ENCODE measurements around the gene PPP6C. TPM values are rescaled to one million over a fixed set of nuclear protein-coding genes. Genes with fewer than 3 reads are reported as not detected.
"Not testable (repeated sequence)": the region's sequence is repeated elsewhere in the genome, so short reads cannot be mapped to it uniquely, and the experiment has no call there.

The PPP6C gene
- total and polyA plus RNA-seq, 2 donors: 19.9 to 20.8 TPM

DNA sequence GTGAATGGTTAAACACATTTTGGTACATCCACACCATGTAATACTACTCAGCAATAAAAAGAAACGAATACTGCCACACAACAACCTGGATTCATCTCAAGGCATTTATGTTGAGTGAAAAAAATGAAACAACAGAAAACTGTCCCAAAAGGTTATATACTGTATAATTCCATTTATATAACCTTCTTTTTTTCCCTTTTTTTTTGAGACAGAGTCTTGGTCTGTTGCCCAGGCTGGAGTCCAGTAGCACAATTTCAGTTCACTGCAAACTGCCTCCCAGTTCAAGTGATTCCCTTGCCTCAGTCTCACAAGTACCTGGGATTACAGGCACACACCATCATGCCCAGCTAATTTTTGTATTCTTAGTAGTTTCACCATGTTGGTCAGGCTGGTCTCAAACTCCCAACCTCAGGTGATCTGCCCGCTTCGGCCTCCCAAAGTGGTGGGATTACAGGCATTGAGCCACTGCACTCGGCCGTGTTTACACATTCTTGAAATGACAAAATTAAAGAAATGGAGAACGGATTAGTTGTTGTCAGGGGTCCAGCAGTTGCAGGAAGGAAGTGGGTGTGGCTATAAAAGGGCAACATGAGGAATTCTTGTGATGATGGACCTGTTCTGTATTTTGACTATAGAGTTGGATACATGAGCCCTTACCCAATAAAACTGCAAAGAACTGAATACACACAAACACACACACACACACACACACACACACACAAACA, 17.4 kb downstream of the PPP6C start:
- no peaks in the 10 kb centered on the region for H3K4me1 ChIP-seq (ENCODE audit: insufficient read depth)
- H3K27ac ChIP-seq (ENCODE audit: low read depth): no peak overlapping the region

DNA sequence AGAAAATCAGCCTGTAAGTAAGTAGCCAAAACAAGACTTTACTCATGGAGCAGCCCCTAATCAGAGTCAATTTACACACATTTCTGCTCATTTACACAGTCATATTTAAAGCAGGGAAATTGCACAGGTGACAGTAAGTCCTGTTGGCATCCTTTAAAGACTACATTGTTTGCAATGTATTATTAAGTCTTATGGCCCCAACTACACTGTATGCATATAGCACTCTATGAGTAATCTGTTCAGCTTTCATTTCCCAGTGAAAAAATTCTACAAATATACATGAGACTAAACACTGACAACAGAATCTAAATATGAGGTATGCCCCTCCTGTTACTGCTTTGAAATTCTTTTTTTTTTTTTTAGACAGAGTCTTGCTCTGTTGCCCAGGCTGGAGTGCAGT, 19.7 kb downstream of the PPP6C start:
- Histone ChIP-seq H3K4me3 (ENCODE audit: low read depth, low read length) (no peak overlapping the region), H3K36me3 (ENCODE audit: insufficient read depth) (peaks cover 2% of the 10 kb centered on the region), H3K4me1 (ENCODE audit: insufficient read depth) (no peaks in the 10 kb centered on the region), H3K27ac (ENCODE audit: low read depth) (no peak overlapping the region)
- no peak for DNase-seq (ENCODE audit: extremely low spot score)

More for the DNA sequence above, 17.4 kb downstream of the PPP6C start:
- WGBS: 32% methylated on average over 6 of the region's 6 CpGs
- no peak for DNase-seq (ENCODE audit: extremely low spot score)
- Histone ChIP-seq H3K36me3 (ENCODE audit: insufficient read depth) (peaks cover 2% of the 10 kb centered on the region), H3K4me3 (ENCODE audit: low read depth, low read length) (no peak overlapping the region)

DNA sequence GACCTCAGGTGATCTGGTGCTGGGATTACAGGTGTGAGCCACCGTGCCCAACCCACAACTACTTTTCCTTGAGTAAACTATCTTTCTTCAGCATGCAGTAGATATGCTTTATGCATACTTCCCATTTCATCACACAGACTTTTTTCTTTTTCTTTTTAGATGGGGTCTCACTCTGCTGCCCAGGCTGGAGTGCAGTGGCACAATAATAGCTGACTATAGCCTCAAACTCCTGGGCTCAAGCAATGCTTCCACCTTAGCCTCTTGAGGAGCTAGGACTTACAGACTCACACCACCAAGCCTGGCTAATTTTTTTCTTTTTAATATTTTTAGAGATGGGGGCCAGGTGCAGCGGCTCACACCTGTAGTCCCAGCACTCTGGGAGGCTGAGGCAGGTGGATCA, 22.8 kb downstream of the PPP6C start:
- H3K27ac ChIP-seq (ENCODE audit: low read depth): no peak overlapping the region
- no peaks in the 10 kb centered on the region for H3K4me1 ChIP-seq (ENCODE audit: insufficient read depth)
- 82% methylated on average over 2 of the region's 2 CpGs for WGBS
- no peak overlapping the region for H3K4me3 ChIP-seq (ENCODE audit: low read depth, low read length)
- peaks cover 2% of the 10 kb centered on the region for H3K36me3 ChIP-seq (ENCODE audit: insufficient read depth)
- no peak for DNase-seq (ENCODE audit: extremely low spot score)

DNA sequence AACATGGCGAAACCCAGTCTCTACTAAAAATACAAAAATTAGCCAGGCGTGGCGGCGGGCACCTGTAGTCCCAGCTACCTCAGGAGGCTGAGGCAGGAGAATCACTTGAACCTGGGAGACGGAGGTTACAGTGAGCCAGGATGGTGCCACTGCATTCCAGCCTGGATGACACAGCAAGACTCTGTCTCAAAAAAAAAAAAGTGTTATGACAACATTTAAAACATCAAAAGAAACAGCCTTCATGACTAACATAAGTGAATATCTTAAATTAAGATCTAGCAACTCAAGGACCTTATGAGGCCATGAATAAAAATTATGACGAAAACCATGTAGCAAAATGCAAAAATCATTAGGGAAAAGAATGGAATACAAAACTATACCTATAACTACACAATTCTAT, 26.7 kb downstream of the PPP6C start:
- not testable (repeated sequence) for H3K36me3 ChIP-seq (ENCODE audit: insufficient read depth); H3K4me1 ChIP-seq (ENCODE audit: insufficient read depth); H3K4me3 ChIP-seq (ENCODE audit: low read depth, low read length); DNase-seq (ENCODE audit: extremely low spot score); H3K27ac ChIP-seq (ENCODE audit: low read depth)
- WGBS: 98% methylated on average over 6 of the region's 6 CpGs

DNA sequence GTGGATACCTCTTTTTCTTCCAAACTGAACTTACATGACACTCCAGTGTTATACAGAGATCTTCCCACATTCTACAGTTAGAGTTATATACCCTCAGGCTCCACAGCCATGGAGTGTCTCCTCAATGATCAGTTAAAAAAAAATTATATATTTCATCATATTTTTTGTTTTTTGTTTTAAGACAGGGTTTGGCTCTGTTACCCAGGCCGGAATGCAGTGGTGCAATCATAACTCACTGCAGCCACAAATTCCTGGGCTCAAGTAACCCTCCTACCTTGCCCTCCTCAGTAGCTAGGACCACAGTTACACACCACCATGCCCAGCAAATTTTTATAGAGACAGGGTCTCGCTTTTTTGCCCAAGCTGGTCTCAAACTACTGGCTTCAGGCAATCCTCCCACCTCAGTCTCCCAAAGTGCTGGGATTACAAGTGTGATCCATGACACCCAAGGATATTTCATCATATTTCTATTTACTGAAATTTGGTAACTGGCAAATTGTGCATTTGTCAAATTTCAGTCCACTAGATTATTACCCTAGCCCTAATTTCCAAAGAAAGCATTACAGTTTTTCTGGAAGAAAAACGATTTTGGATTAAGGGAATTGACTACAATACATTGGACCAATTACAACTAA, 28.2 kb downstream of the PPP6C start:
- WGBS: 71% methylated on average over 3 of the region's 3 CpGs
- Histone ChIP-seq H3K27ac (ENCODE audit: low read depth) (no peak overlapping the region), H3K4me1 (ENCODE audit: insufficient read depth) (no peaks in the 10 kb centered on the region), H3K4me3 (ENCODE audit: low read depth, low read length) (no peak overlapping the region), H3K36me3 (ENCODE audit: insufficient read depth) (no peaks in the 10 kb centered on the region)
- no peak for DNase-seq (ENCODE audit: extremely low spot score)

DNA sequence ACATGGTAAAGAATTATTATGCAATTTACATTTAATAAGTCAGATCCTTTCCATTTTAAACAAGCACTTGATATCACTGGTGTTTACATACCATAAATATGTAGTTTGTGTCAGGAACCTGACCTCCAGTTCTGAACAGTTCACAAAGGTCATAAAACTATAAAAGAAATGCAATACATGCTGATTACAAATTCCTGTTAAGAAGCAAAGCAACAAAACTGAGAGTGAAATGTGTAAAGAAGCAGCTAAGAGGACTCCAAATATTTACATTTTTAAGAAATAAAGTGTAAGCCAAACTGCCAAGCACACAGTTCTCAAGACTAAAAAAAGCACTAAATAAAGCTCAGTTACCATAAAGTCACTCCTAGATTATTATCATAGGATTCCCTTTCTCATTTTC, 28.9 kb downstream of the PPP6C start:
- Histone ChIP-seq H3K4me3 (ENCODE audit: low read depth, low read length) (no peak overlapping the region), H3K36me3 (ENCODE audit: insufficient read depth) (no peaks in the 10 kb centered on the region), H3K4me1 (ENCODE audit: insufficient read depth) (no peaks in the 10 kb centered on the region), H3K27ac (ENCODE audit: low read depth) (no peak overlapping the region)
- DNase-seq (ENCODE audit: extremely low spot score): no peak

DNA sequence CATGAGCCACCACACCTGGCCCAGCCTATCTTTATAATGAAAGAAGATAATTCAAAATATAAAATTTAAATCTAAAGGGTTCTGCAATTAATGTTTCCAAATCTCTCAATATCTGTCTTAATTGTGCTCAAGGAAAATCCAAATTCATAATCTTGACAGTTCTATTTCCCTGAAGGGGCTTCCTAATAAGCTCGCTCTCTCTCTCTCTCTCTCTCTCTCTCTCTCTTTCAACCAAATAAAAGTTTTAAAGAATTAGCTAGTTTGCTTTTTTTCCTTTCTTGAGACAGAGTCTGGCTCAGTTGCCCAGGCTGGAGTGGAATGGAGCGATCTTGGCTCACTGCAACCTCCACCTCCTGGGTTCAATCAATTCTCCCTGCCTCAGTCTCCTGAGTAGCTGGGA, 33.1 kb downstream of the PPP6C start:
- Histone ChIP-seq H3K4me1 (ENCODE audit: insufficient read depth) (no peaks in the 10 kb centered on the region), H3K27ac (ENCODE audit: low read depth) (no peak overlapping the region), H3K36me3 (ENCODE audit: insufficient read depth) (peaks cover 2% of the 10 kb centered on the region), H3K4me3 (ENCODE audit: low read depth, low read length) (no peak overlapping the region)
- WGBS: 98% methylated on average over 2 of the region's 2 CpGs
- DNase-seq (ENCODE audit: extremely low spot score): no peak

DNA sequence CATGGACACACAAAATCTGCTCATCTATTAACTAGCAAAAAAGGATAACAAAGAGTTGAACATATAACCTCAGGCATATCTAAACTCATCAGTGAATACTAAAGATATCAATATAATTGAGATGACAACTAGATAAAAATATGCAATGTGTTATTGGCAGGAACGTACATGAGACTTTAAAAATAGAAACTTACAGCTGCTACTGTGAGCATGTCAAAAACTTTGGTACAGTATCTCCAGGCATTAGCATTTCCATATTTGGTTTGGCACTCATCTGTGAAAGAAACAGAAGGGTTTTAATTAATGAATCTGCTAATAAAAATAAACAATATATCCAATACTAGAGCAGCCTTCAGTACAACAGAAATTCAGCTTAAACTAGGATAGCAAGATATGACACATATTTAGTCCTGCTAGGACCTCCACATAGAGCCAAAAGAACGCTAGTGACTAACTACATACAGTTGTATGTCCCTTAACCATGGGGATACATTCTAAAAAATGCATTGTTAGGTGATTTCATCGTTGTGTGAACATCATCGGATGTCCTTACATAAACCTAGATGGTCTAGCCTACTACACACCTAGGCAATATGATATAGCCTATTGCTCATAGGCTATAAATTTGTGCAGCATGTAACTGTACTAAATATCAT, 35.8 kb downstream of the PPP6C start:
- peaks cover 3% of the 10 kb centered on the region for H3K36me3 ChIP-seq (ENCODE audit: insufficient read depth)

DNA sequence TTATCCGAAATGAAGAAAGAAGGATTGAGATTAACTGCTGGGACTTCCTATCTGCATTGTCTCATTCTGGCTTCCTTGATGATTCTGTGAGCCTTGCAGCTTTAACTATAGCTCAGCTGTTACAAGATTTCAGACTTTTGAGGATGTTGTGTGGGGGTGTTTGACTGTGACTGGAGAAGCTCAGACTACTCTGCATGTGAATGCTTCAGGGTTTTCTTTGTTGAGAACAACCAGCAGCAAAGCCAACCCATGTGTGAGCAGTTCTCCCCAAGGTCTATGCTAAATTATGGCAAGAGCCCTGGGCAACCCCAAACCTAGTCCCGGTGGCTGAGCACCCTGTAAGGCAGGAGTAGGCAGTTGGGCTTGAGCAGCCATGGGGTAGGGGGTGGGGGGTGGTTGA, 37.9 kb downstream of the PPP6C start:
- 94% methylated on average over 2 of the region's 2 CpGs for WGBS
- no peak for DNase-seq (ENCODE audit: extremely low spot score)

More for the DNA sequence above, 35.8 kb downstream of the PPP6C start:
- H3K4me1 ChIP-seq (ENCODE audit: insufficient read depth): no peaks in the 10 kb centered on the region
- no peak overlapping the region for H3K27ac ChIP-seq (ENCODE audit: low read depth)
- no peak for DNase-seq (ENCODE audit: extremely low spot score)
- 78% methylated on average over 4 of the region's 4 CpGs for WGBS
- H3K4me3 ChIP-seq (ENCODE audit: low read depth, low read length): no peak overlapping the region

DNA sequence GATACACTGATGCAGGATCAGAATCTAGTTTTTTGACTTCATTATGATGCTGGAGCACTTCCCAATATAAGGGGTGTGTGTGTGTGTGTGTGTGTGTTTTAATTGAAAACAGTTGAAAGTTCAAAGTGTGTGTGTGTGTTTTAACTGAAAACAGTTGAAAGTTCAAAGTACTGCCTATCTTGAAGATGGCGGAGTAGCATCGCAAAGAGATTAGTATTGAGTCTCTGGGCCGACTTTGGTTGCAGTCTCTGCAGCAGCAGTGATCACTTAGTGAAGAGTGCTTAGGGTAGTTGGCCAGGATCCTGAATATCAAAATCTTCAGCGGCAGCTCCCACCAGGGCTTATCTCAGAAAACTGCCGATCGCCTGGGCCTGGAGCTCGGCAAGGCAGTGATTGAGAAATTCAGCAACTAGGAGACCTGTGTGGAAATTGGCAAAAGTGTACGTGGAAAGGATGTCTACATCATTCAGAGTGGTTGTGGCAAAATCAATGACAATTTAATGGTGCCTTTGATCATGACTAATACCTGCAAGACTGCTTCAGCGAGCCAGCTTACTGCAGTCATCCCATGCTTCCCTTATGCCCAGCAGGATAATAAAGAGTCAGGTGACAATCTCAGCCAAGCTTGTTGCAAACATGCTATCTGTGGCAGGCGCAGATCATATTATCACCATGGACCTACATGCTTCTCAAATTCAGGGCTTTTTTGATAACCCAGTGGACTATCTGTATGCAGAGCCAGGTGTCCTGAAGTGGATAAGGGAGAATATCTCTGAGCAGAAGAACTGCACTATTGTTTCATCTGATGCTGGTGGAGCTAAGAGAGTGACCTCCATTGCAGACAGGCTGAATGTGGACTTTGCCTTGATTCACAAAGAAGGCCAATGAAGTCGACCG, 39.0 kb downstream of the PPP6C start:
- H3K4me1 ChIP-seq (ENCODE audit: insufficient read depth): no peaks in the 10 kb centered on the region
- 74% methylated on average over 12 of the region's 12 CpGs for WGBS
- peaks cover 3% of the 10 kb centered on the region for H3K36me3 ChIP-seq (ENCODE audit: insufficient read depth)
- DNase-seq (ENCODE audit: extremely low spot score): no peak
- no peak overlapping the region for H3K27ac ChIP-seq (ENCODE audit: low read depth)
- H3K4me3 ChIP-seq (ENCODE audit: low read depth, low read length): no peak overlapping the region

More for the DNA sequence above, 37.9 kb downstream of the PPP6C start:
- Histone ChIP-seq H3K27ac (ENCODE audit: low read depth) (no peak overlapping the region), H3K36me3 (ENCODE audit: insufficient read depth) (peaks cover 3% of the 10 kb centered on the region), H3K4me3 (ENCODE audit: low read depth, low read length) (no peak overlapping the region), H3K4me1 (ENCODE audit: insufficient read depth) (no peaks in the 10 kb centered on the region)

DNA sequence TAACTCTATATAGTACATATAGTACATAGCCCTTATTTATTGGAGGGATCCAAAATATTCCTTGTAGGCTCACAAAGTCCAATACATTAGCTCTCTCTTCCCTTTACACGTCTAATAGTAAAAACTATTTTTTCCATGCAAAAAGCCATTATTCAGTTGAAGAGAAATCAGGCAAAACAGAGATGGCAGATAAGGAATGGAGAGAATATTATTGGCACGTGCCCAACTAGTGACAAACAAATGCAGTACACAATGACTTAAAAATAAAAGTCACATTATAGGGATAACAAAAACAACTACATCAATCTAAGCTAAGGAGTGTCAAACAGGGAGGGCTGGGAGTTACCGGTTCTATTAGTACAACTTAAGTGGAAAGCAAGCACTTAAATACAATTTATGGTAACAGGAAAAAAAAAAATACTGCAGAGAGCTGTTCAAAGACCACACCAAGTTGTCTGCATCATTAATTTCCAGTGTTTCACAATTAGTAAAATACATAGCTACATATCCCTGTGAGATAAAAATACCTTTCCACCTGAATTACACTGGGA, 42.1 kb downstream of the PPP6C start:
- no peak for DNase-seq (ENCODE audit: extremely low spot score)
- 83% methylated on average over 3 of the region's 3 CpGs for WGBS
- Histone ChIP-seq H3K4me3 (ENCODE audit: low read depth, low read length) (no peak overlapping the region), H3K4me1 (ENCODE audit: insufficient read depth) (no peaks in the 10 kb centered on the region), H3K27ac (ENCODE audit: low read depth) (no peak overlapping the region), H3K36me3 (ENCODE audit: insufficient read depth) (peaks cover 3% of the 10 kb centered on the region)

DNA sequence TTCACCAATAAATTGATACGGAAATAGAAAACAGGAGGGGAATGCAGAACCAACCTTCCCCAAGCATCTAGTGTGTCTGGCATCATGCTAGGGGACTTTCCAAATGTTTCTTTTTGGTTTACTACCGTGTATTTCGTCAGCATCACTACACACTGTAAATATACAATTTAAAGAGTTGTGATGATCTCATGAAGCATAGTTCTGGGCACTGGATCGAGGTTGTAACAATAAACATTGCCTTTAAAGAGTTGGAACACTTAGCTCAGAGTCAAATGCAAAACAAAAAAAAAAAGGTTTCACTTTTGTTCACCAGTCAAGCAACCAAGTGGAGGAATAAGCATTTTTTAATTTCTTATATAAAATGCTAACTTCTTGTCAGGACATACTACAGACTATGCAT, 43.4 kb downstream of the PPP6C start:
- Histone ChIP-seq H3K4me3 (ENCODE audit: low read depth, low read length) (no peak overlapping the region), H3K27ac (ENCODE audit: low read depth) (no peak overlapping the region), H3K4me1 (ENCODE audit: insufficient read depth) (no peaks in the 10 kb centered on the region), H3K36me3 (ENCODE audit: insufficient read depth) (no peaks in the 10 kb centered on the region)
- WGBS: 29% methylated on average over 4 of the region's 4 CpGs
- no peak for DNase-seq (ENCODE audit: extremely low spot score)

DNA sequence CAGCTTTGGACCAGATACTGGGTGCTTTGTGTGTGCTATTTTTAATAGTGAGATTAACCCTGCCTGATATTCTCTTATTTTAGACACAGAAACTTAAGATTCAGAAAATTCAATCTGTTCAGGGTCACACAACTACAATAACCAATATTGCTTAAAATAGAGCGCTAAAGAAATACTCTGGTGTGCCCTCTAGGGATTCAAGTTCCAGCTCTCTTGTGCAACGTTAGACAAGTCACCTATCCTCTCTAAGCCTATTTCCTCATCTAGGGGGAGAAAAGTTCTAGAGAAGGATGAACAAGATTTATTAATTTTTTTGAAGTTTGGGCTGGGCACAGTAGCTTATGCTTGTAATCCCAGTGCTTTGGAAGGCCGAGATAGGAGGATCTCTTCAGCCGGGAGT, 44.2 kb downstream of the PPP6C start:
- WGBS: 70% methylated on average over 4 of the region's 4 CpGs

More for the DNA sequence above, 44.2 kb downstream of the PPP6C start:
- no peaks in the 10 kb centered on the region for H3K4me1 ChIP-seq (ENCODE audit: insufficient read depth)
- no peak overlapping the region for H3K4me3 ChIP-seq (ENCODE audit: low read depth, low read length)
- DNase-seq (ENCODE audit: extremely low spot score): no peak
- no peaks in the 10 kb centered on the region for H3K36me3 ChIP-seq (ENCODE audit: insufficient read depth)
- H3K27ac ChIP-seq (ENCODE audit: low read depth): no peak overlapping the region

Measured in urinary bladder (tissue), 4 donors.